ENCODE results near the gene TBC1D2B.

TBC1D2B gene

GRCh38 chr15:78072080-78072892, 5.2 kb downstream of the TBC1D2B start:
- no peak for DNase-seq (ENCODE audit: low spot score)

- DNase-seq (ENCODE audit: low spot score): no peak
Observed at GRCh38 chr15:78071383-78071782, 6.1 kb downstream of the TBC1D2B start.

GRCh38 chr15:78070049-78070700, 7.3 kb downstream of the TBC1D2B start:
- DNase-seq (ENCODE audit: low spot score): no peak

- DNase-seq (ENCODE audit: low spot score): no peak
Observed at GRCh38 chr15:78069462-78070029, 8.0 kb downstream of the TBC1D2B start.

GRCh38 chr15:78069052-78069414, 8.5 kb downstream of the TBC1D2B start:
- no peak for DNase-seq (ENCODE audit: low spot score)

GRCh38 chr15:78067328-78068228, 9.9 kb downstream of the TBC1D2B start:
- no peak for DNase-seq (ENCODE audit: low spot score)

- no peak for DNase-seq (ENCODE audit: low spot score)
Observed at GRCh38 chr15:78065973-78066946, 11.3 kb downstream of the TBC1D2B start.

- no peak for DNase-seq (ENCODE audit: low spot score)
Observed at GRCh38 chr15:78065284-78065872, 12.1 kb downstream of the TBC1D2B start.

GRCh38 chr15:78064544-78064943, 13.0 kb downstream of the TBC1D2B start:
- DNase-seq (ENCODE audit: low spot score): no peak

- DNase-seq (ENCODE audit: low spot score): no peak
Observed at GRCh38 chr15:78063970-78064385, 13.5 kb downstream of the TBC1D2B start.

GRCh38 chr15:78063217-78063616, 14.3 kb downstream of the TBC1D2B start:
- no peak for DNase-seq (ENCODE audit: low spot score)

- no peak for DNase-seq (ENCODE audit: low spot score)
Observed at GRCh38 chr15:78061963-78062427, 15.5 kb downstream of the TBC1D2B start.

- no peak for DNase-seq (ENCODE audit: low spot score)
Observed at GRCh38 chr15:78060232-78060631, 17.3 kb downstream of the TBC1D2B start.

GRCh38 chr15:78059110-78059839, 18.2 kb downstream of the TBC1D2B start:
- DNase-seq (ENCODE audit: low spot score): no peak

GRCh38 chr15:78058401-78058935, 19.0 kb downstream of the TBC1D2B start:
- DNase-seq (ENCODE audit: low spot score): no peak

GRCh38 chr15:78057803-78058202, 19.7 kb downstream of the TBC1D2B start:
- DNase-seq (ENCODE audit: low spot score): no peak

GRCh38 chr15:78056714-78057269, 20.7 kb downstream of the TBC1D2B start:
- no peak for DNase-seq (ENCODE audit: low spot score)

- DNase-seq (ENCODE audit: low spot score): peak; percentile 61
Observed at GRCh38 chr15:78055919-78056713, 21.4 kb downstream of the TBC1D2B start.

Measured in ecto neural progenitor cell (in vitro differentiated cells).